Left colon (tissue), 2 donors: ENCODE data around the gene SLC17A9. TPM values are rescaled to one million over a fixed set of nuclear protein-coding genes. Genes with fewer than 3 reads are reported as not detected.
A peak's percentile ranks its signal among the peaks of the same experiment; 100 is the strongest.

Experiments
- ATAC-seq: fragments of 200-7000 bp; cut with Tn5 transposase; one replicate; pipeline ENCODE4 v1.9.1; 2020; ENCODE audit warnings: mild to moderate bottlenecking, moderate library complexity
- DNase-seq, 2 donors: peaks; one replicate each; pipeline ENCODE4 v3.0.0-alpha.2; 2020
- intact Hi-C, 2 donors: fragments of 100-400 bp; cut with DNase I in 1 of 2; cut with micrococcal nuclease in 1 of 2; formaldehyde crosslinking; loops; one replicate each; pipeline versions ENCODE4 v1.11.2 to v1.14.0; 2022; cut with DNase I, micrococcal nuclease
- total RNA-seq, 2 donors: library from RNA; stranded (reverse); fragmentation: NEBNext Ultra II Directional; extraction: Animal tissue kit (Norgen Biotek cat#: 25700); gene quantifications; one replicate each; pipeline ENCODE4 v1.2.1, GENCODE V29; 2021
- donor health status: DM: no; HTN: no; CAD: no.
- donor health status: DM: yes; HTN: yes; CAD: no.

The SLC17A9 gene
- total RNA-seq, 2 donors from 2014 or later = 17.7 to 28.1 TPM

- no peak for ATAC-seq
- peak in 1 of 2 donors; percentile 16 for DNase-seq
- intact Hi-C loops = no loop called here
Observed at GRCh38 chr20:62933966-62934365, 18.5 kb upstream of the SLC17A9 start.

GRCh38 chr20:62935204-62935967, 17.1 kb upstream of the SLC17A9 start:
- intact Hi-C loops = no loop called here
- DNase-seq (peak in 1 of 2 donors; percentile 20), ATAC-seq (no peak)

GRCh38 chr20:62935968-62936585, 16.4 kb upstream of the SLC17A9 start:
- ATAC-seq (no peak), DNase-seq (peak in 1 of 2 donors; percentile 16)
- intact Hi-C loops = no loop called here

- DNase-seq (peak; percentile 97 to 98), ATAC-seq (peak; percentile 93)
- intact Hi-C loops = no loop called here
Observed at GRCh38 chr20:62937268-62938104, 15.0 kb upstream of the SLC17A9 start.

GRCh38 chr20:62938105-62938888, 14.2 kb upstream of the SLC17A9 start, which contains the start of gene GID8:
TSS of gene GID8 (plus strand) at chr20:62938147. CDS start at chr20:62941503, 3,356 bp downstream.
- peak; percentile 45 for ATAC-seq
- intact Hi-C loops = no loop called here

GRCh38 chr20:62940875-62941274, 11.6 kb upstream of the SLC17A9 start:
- DNase-seq (peak in 1 of 2 donors; percentile 17), ATAC-seq (no peak)
- intact Hi-C loops = no loop called here

More at GRCh38 chr20:62938105-62938888, 14.2 kb upstream of the SLC17A9 start, which contains the start of gene GID8:
- peak; percentile 35 to 68 for DNase-seq

- intact Hi-C loops = no loop called here
- DNase-seq (no peak), ATAC-seq (no peak)
Observed at GRCh38 chr20:62941792-62942191, 10.7 kb upstream of the SLC17A9 start.

- DNase-seq = peak in 1 of 2 donors; percentile 9
- ATAC-seq = no peak
- intact Hi-C loops = no loop called here
Observed at GRCh38 chr20:62942456-62942855, 10.1 kb upstream of the SLC17A9 start.

- intact Hi-C loops = no loop called here
- peak in 1 of 2 donors; percentile 13 for DNase-seq
- no peak for ATAC-seq
Observed at GRCh38 chr20:62943396-62943795, 9.1 kb upstream of the SLC17A9 start.

- intact Hi-C loops = no loop called here
- DNase-seq = no peak
- no peak for ATAC-seq
Observed at GRCh38 chr20:62944184-62944583, 8.3 kb upstream of the SLC17A9 start.

- intact Hi-C loops = no loop called here
- no peak for ATAC-seq
- DNase-seq = no peak
Observed at GRCh38 chr20:62944746-62945145, 7.8 kb upstream of the SLC17A9 start.

- intact Hi-C loops = no loop called here
- DNase-seq (peak in 1 of 2 donors; percentile 13), ATAC-seq (no peak)
Observed at GRCh38 chr20:62945771-62946339, 6.7 kb upstream of the SLC17A9 start.

GRCh38 chr20:62946918-62947317, 5.6 kb upstream of the SLC17A9 start:
- DNase-seq (no peak), ATAC-seq (no peak)
- intact Hi-C loops = no loop called here

- DNase-seq (no peak), ATAC-seq (no peak)
- intact Hi-C loops = no loop called here
Observed at GRCh38 chr20:62947532-62948300, 4.8 kb upstream of the SLC17A9 start.

GRCh38 chr20:62949153-62949821, 3.2 kb upstream of the SLC17A9 start:
- ATAC-seq = no peak
- no peak for DNase-seq
- intact Hi-C loops = no loop called here

GRCh38 chr20:62949962-62950361, 2.5 kb upstream of the SLC17A9 start:
- ATAC-seq (no peak), DNase-seq (no peak)
- intact Hi-C loops = no loop called here

GRCh38 chr20:62950741-62951140, 1.8 kb upstream of the SLC17A9 start:
- intact Hi-C loops = no loop called here
- DNase-seq (no peak), ATAC-seq (no peak)
